ENCODE data around the gene KCNK10.

Gene KCNK10

GRCh38 chr14:88243946-88244345 lies 79.1 kb downstream of the KCNK10 start:
- Mint-ChIP-seq H3K27ac (no peak overlapping the region), H3K4me1 (peaks cover 28% of the 10 kb centered on the region), H3K36me3 (ENCODE audit: low read depth) (no peaks in the 10 kb centered on the region), H3K4me3 (no peak overlapping the region), H3K27me3 (ENCODE audit: low read depth, poor library complexity) (peaks cover 37% of the 10 kb centered on the region), H3K9me3 (peaks cover 4% of the 10 kb centered on the region)
- no peak for DNase-seq
- no peak for TF ChIP-seq CTCF (IDR thresholded peaks at IDR 0.05)

- peaks cover 4% of the 10 kb centered on the region for H3K9me3 Mint-ChIP-seq
- H3K36me3 Mint-ChIP-seq (ENCODE audit: low read depth), result peaks cover under 1% of the 10 kb centered on the region
- H3K27ac Mint-ChIP-seq, result no peak overlapping the region
- no peak overlapping the region for H3K4me3 Mint-ChIP-seq
- peaks cover 32% of the 10 kb centered on the region for H3K27me3 Mint-ChIP-seq (ENCODE audit: low read depth, poor library complexity)
- TF ChIP-seq CTCF (IDR thresholded peaks at IDR 0.05), result no peak
- peaks cover 22% of the 10 kb centered on the region for H3K4me1 Mint-ChIP-seq
- no peak for DNase-seq
Measured at GRCh38 chr14:88242446-88242845, 80.6 kb downstream of the KCNK10 start.

- Mint-ChIP-seq H3K36me3 (ENCODE audit: low read depth) (peaks cover 5% of the 10 kb centered on the region), H3K4me3 (no peak overlapping the region), H3K4me1 (peaks cover 17% of the 10 kb centered on the region), H3K27me3 (ENCODE audit: low read depth, poor library complexity) (peaks cover 27% of the 10 kb centered on the region), H3K27ac (no peak overlapping the region), H3K9me3 (peaks cover 10% of the 10 kb centered on the region)
- no peak for TF ChIP-seq CTCF (IDR thresholded peaks at IDR 0.05)
- DNase-seq, result no peak
Measured at GRCh38 chr14:88241810-88242209, 81.3 kb downstream of the KCNK10 start.

GRCh38 chr14:88234442-88234841 lies 88.6 kb downstream of the KCNK10 start:
- H3K36me3 Mint-ChIP-seq (ENCODE audit: low read depth), result peaks cover 19% of the 10 kb centered on the region
- peaks cover 11% of the 10 kb centered on the region for H3K4me1 Mint-ChIP-seq
- H3K27ac Mint-ChIP-seq, result no peak overlapping the region

GRCh38 chr14:88233915-88234314 lies 89.2 kb downstream of the KCNK10 start:
- Mint-ChIP-seq H3K4me1 (peaks cover 11% of the 10 kb centered on the region), H3K4me3 (no peak overlapping the region), H3K9me3 (peaks cover 32% of the 10 kb centered on the region), H3K27me3 (ENCODE audit: low read depth, poor library complexity) (peaks cover 12% of the 10 kb centered on the region), H3K36me3 (ENCODE audit: low read depth) (peaks cover 19% of the 10 kb centered on the region), H3K27ac (no peak overlapping the region)
- peak; percentile 40 for TF ChIP-seq CTCF (IDR thresholded peaks at IDR 0.05)
- DNase-seq, result no peak

More at GRCh38 chr14:88234442-88234841, 88.6 kb downstream of the KCNK10 start:
- no peak for DNase-seq
- Mint-ChIP-seq H3K4me3 (no peak overlapping the region), H3K9me3 (peaks cover 32% of the 10 kb centered on the region), H3K27me3 (ENCODE audit: low read depth, poor library complexity) (peaks cover 12% of the 10 kb centered on the region)
- TF ChIP-seq CTCF (IDR thresholded peaks at IDR 0.05), result no peak

GRCh38 chr14:88232771-88233170 lies 90.3 kb downstream of the KCNK10 start:
- no peak overlapping the region for H3K27ac Mint-ChIP-seq
- H3K27me3 Mint-ChIP-seq (ENCODE audit: low read depth, poor library complexity), result peaks cover 6% of the 10 kb centered on the region
- no peak overlapping the region for H3K4me3 Mint-ChIP-seq
- DNase-seq, result no peak
- H3K9me3 Mint-ChIP-seq, result peaks cover 32% of the 10 kb centered on the region
- H3K4me1 Mint-ChIP-seq, result peaks cover 11% of the 10 kb centered on the region
- H3K36me3 Mint-ChIP-seq (ENCODE audit: low read depth), result peaks cover 19% of the 10 kb centered on the region
- no peak for TF ChIP-seq CTCF (IDR thresholded peaks at IDR 0.05)

Measured in nephron progenitor cell (in vitro differentiated cells).